Uterus (tissue), 4 donors: ENCODE measurements around the gene ACSM6. TPM values are rescaled to one million over a fixed set of nuclear protein-coding genes. Genes with fewer than 3 reads are reported as not detected.

ENCODE experiments used
- DNase-seq, 2 donors: peaks; one replicate each; pipeline ENCODE4 v3.0.0-alpha.2; 2019 to 2020
- H3K27ac ChIP-seq, 2 donors: fragments of 200-600 bp; sonication (generic); 1 replicate in 1 of 2; 2 replicates in 1 of 2; pipeline ENCODE4 v1.5.1; 2016 to 2018
- H3K27me3 ChIP-seq, 2 donors: fragments of 200-600 bp; sonication (generic); one replicate each; pipeline ENCODE4 v1.5.1; 2018 to 2019; ENCODE audit warnings: control low read depth in 1 of 2
- H3K36me3 ChIP-seq, 2 donors: fragments of 200-600 bp; sonication (generic); one replicate each; pipeline ENCODE4 v1.5.1; 2019; ENCODE audit warnings: control low read depth in 1 of 2
- H3K4me1 ChIP-seq, 2 donors: fragments of 200-600 bp; sonication (generic); one replicate each; pipeline ENCODE4 v1.5.1; 2018 to 2019; ENCODE audit warnings: control low read depth in 1 of 2
- H3K4me3 ChIP-seq, 2 donors: fragments of 200-600 bp; sonication (generic); 1 replicate in 1 of 2; 2 replicates in 1 of 2; pipeline ENCODE4 v1.5.1; 2018 to 2019; ENCODE audit warnings: mild to moderate bottlenecking in 1 of 2
- H3K9me3 ChIP-seq, 2 donors: fragments of 200-600 bp; sonication (generic); one replicate each; pipeline ENCODE4 v1.5.1; 2019; ENCODE audit warnings: control low read depth in 1 of 2
- POLR2A ChIP-seq, 2 donors: fragments of 450-650 bp; IDR thresholded peaks; one replicate each; pipeline ENCODE4 v1.6.1; 2016; ENCODE audit warnings: antibody characterized with exemption in 2 of 2, mild to moderate bottlenecking in 1 of 2, moderate library complexity in 1 of 2
- intact Hi-C: fragments of 100-400 bp; cut with DNase I; formaldehyde crosslinking; loops from one replicate; pipeline ENCODE4 v1.15.1; 2023; ENCODE audit warnings: low total_unique reads
- total RNA-seq, 4 donors: library from RNA; depleted of rRNA in 3 of 4; stranded (reverse); fragments of >200 nt in 3 of 4; gene quantifications; one replicate each; pipeline versions ENCODE4 v1.1.0 to v1.2.4, GENCODE V29; 2014 to 2023
- TF ChIP-seq, protein P1 (sequence below), 4 experiments: fragments of 200-600 bp in 2 of 4; fragments of 450-650 bp in 2 of 4; sonication (generic) in 2 of 4; IDR thresholded peaks; one replicate each; pipeline ENCODE4 v1.5.1; 2016 to 2019; ENCODE audit warnings: antibody characterized with exemption in 4 of 4, mild to moderate bottlenecking in 2 of 4, moderate library complexity in 1 of 4
- donor health status: DM: yes; HTN: yes; CAD: no.

The ACSM6 gene
- total RNA-seq, 4 donors from 2014 or later: not detected

DNA sequence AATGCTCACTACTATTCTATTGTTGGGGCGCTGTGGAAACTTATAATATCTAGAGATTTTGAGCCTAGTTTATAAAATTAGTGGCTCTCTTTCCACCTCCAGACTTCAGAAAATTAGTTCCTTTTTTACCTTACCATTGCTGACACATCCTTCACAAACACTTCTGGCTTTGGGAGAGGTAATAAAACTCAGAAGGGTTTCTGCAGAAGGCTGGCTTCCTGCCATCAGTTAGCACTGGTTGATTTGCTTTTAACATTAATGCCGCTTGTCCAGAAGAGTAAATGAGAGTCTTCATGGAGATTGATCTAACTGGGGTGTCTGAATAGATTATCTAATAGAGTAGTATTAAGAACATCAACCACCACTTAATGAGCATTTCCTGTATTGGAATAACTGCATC, 20.3 kb downstream of the ACSM6 start:
- intact Hi-C loops: no loop called here
- H3K9me3 ChIP-seq: no peaks in the 10 kb centered on the region
- no peaks in the 10 kb centered on the region for H3K36me3 ChIP-seq
- no peaks in the 10 kb centered on the region for H3K4me1 ChIP-seq
- no peaks in the 10 kb centered on the region for H3K27me3 ChIP-seq
- H3K4me3 ChIP-seq: no peak overlapping the region
- H3K27ac ChIP-seq: no peak overlapping the region
- no peak for DNase-seq
- TF ChIP-seq, protein P1, sequence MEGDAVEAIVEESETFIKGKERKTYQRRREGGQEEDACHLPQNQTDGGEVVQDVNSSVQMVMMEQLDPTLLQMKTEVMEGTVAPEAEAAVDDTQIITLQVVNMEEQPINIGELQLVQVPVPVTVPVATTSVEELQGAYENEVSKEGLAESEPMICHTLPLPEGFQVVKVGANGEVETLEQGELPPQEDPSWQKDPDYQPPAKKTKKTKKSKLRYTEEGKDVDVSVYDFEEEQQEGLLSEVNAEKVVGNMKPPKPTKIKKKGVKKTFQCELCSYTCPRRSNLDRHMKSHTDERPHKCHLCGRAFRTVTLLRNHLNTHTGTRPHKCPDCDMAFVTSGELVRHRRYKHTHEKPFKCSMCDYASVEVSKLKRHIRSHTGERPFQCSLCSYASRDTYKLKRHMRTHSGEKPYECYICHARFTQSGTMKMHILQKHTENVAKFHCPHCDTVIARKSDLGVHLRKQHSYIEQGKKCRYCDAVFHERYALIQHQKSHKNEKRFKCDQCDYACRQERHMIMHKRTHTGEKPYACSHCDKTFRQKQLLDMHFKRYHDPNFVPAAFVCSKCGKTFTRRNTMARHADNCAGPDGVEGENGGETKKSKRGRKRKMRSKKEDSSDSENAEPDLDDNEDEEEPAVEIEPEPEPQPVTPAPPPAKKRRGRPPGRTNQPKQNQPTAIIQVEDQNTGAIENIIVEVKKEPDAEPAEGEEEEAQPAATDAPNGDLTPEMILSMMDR (IDR thresholded peaks at IDR 0.05): no peak
- TF ChIP-seq POLR2A (IDR thresholded peaks at IDR 0.05): no peak

DNA sequence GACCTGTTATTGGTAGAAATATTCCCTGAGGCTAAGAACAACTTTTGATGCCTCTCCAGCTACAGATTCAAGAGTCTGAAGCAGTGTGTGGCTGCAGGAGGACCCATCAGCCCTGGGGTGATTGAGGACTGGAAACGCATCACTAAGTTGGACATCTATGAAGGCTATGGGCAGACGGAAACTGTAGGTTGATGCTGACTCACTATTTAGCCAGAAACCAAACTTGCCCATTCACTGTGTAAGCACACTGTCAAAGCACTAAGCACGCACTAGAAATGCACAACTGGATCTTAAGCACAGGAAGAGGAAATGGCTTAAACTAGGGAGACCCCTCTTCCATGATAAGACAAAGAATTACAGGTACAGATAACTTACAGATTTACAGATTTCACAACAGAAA, 20.8 kb downstream of the ACSM6 start:
- intact Hi-C loops: no loop called here
- Histone ChIP-seq H3K4me1 (no peaks in the 10 kb centered on the region), H3K36me3 (no peaks in the 10 kb centered on the region), H3K9me3 (no peaks in the 10 kb centered on the region), H3K4me3 (no peak overlapping the region), H3K27ac (no peak overlapping the region), H3K27me3 (no peaks in the 10 kb centered on the region)
- DNase-seq: no peak
- no peak for TF ChIP-seq POLR2A (IDR thresholded peaks at IDR 0.05)
- TF ChIP-seq, protein P1 (IDR thresholded peaks at IDR 0.05): no peak

DNA sequence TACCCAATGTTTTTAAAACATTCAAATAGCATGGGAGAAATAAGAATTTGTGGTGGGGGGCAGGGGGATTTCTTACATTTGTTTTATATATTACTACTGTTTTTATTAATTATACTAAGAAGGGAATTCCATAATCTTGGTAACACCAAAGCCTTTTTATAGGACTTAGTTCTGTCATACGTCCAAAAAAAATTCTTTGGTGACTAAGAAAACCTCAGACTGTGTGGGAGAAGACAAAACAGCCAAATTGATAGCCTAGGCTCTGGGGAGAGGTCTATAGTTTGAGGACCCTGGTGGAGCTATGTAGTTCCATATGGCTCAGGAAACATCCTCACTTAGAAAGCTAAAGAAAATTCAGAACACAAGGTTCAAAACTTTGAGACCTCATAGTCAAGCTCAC, 23.4 kb downstream of the ACSM6 start:
- intact Hi-C loops: no loop called here
- H3K36me3 ChIP-seq: no peaks in the 10 kb centered on the region
- TF ChIP-seq POLR2A (IDR thresholded peaks at IDR 0.05): no peak
- TF ChIP-seq, protein P1 (IDR thresholded peaks at IDR 0.05): no peak
- no peak for DNase-seq
- no peaks in the 10 kb centered on the region for H3K4me1 ChIP-seq
- no peaks in the 10 kb centered on the region for H3K9me3 ChIP-seq
- no peaks in the 10 kb centered on the region for H3K27me3 ChIP-seq
- H3K27ac ChIP-seq: no peak overlapping the region
- H3K4me3 ChIP-seq: no peak overlapping the region

DNA sequence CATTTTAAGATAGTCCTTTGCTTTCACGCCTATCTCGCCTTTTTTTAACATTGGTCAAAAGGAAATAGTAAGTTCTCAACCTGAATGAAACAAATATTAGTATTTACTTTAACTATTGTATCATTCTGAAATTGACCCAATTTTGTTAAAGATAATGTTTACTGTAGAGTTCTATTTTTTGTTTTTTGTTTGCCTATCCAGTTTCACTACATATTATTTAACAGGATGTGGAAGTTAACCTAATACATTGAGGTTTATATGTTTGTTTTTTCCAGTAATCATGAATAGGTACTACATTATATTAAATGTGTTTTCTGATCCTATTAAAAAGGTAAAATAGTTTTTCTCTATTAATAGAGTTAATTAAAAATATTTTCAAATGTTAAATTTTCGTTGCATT, 26.5 kb downstream of the ACSM6 start:
- Histone ChIP-seq H3K27ac (no peak overlapping the region), H3K4me1 (no peaks in the 10 kb centered on the region), H3K36me3 (no peaks in the 10 kb centered on the region), H3K9me3 (no peaks in the 10 kb centered on the region), H3K4me3 (no peak overlapping the region), H3K27me3 (no peaks in the 10 kb centered on the region)
- TF ChIP-seq, protein P1 (IDR thresholded peaks at IDR 0.05): no peak
- no peak for TF ChIP-seq POLR2A (IDR thresholded peaks at IDR 0.05)
- DNase-seq: no peak
- intact Hi-C loops: no loop called here

DNA sequence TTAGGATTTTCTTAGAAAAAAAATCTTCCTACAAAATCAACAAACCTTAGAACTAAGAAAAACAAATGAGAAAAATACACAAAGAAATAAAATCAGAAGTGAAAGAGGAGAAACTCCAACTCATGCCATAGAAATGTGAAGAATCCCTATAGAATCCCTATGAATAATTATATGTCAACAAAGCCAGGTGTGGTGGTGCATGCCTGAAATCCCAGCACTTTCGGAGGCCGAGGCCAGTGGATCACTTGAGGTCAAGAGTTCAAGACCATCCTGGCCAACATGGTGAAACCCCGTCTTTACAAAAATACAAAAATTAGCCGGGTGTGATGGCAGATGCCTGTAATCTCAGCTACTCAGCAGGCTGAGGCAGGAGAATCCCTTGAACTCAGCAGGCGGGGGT, 27.1 kb downstream of the ACSM6 start:
- no peak overlapping the region for H3K4me3 ChIP-seq
- H3K36me3 ChIP-seq: no peaks in the 10 kb centered on the region
- H3K27ac ChIP-seq: no peak overlapping the region
- no peak for DNase-seq
- no peak for TF ChIP-seq POLR2A (IDR thresholded peaks at IDR 0.05)
- TF ChIP-seq, protein P1 (IDR thresholded peaks at IDR 0.05): no peak
- intact Hi-C loops: no loop called here
- H3K9me3 ChIP-seq: no peaks in the 10 kb centered on the region
- H3K4me1 ChIP-seq: no peaks in the 10 kb centered on the region
- no peaks in the 10 kb centered on the region for H3K27me3 ChIP-seq
